SH-SY5Y (cell line): Measurements from ENCODE around the gene CXXC5.

ENCODE experiments used
- GATA2 ChIP-seq: IDR thresholded peaks from 2 replicates; pipeline ENCODE4 v1.6.1; 2011; ENCODE audit warnings: mild to moderate bottlenecking, low read depth, low read length
- GATA3 ChIP-seq: IDR thresholded peaks from 2 replicates; pipeline ENCODE4 v1.6.1; 2011; ENCODE audit warnings: low read depth, mild to moderate bottlenecking, low read length, moderate library complexity

GRCh38 chr5:139662617-139663016 lies 14.5 kb downstream of the CXXC5 start:
- TF ChIP-seq GATA2 (no peak), GATA3 (no peak)
